Endodermal cell (in vitro differentiated cells): ENCODE measurements around the gene CASP5. TPM values are rescaled to one million over a fixed set of nuclear protein-coding genes. Genes with fewer than 3 reads are reported as not detected.
A peak's percentile ranks its signal among the peaks of the same experiment; 100 is the strongest.

Experiments
- DNase-seq: peaks from one replicate; pipeline ENCODE4 v3.0.0-alpha.2; 2017
- H3K27ac ChIP-seq: 2 replicates; pipeline ENCODE4 v1.5.1; 2013; ENCODE audit warnings: mild to moderate bottlenecking, low read depth, low read length, moderate library complexity
- H3K27me3 ChIP-seq: 2 replicates; pipeline ENCODE4 v1.6.1; 2013; ENCODE audit warnings: mild to moderate bottlenecking, low read length, moderate library complexity; ENCODE audit not compliant: insufficient read depth, control insufficient read depth, poor library complexity, severe bottlenecking
- H3K36me3 ChIP-seq: 2 replicates; pipeline ENCODE4 v1.7.0; 2013; ENCODE audit warnings: mild to moderate bottlenecking, low read length, moderate library complexity; ENCODE audit not compliant: control insufficient read depth, insufficient read depth
- H3K4me1 ChIP-seq: one replicate; pipeline ENCODE4 v1.7.0; 2013; ENCODE audit warnings: low read length; ENCODE audit not compliant: control insufficient read depth, insufficient read depth
- H3K4me3 ChIP-seq: 2 replicates; pipeline ENCODE4 v1.5.1; 2013; ENCODE audit warnings: mild to moderate bottlenecking, low read length, moderate library complexity
- H3K9ac ChIP-seq: 2 replicates; pipeline ENCODE4 v1.6.1; 2013; ENCODE audit warnings: mild to moderate bottlenecking, low read length, moderate library complexity; ENCODE audit not compliant: poor library complexity, severe bottlenecking; ENCODE audit errors: extremely low read depth
- H3K9me3 ChIP-seq: 2 replicates; pipeline ENCODE4 v1.6.1; 2013; ENCODE audit warnings: mild to moderate bottlenecking, low read length, moderate library complexity; ENCODE audit not compliant: control insufficient read depth
- H3K27ac Mint-ChIP-seq: 2 replicates; pipeline ENCODE4 v1.8.0; 2020; ENCODE audit warnings: mixed read lengths
- H3K27me3 Mint-ChIP-seq: 2 replicates; pipeline ENCODE4 v1.8.0; 2021; ENCODE audit warnings: mild to moderate bottlenecking, mixed read lengths; ENCODE audit not compliant: insufficient read depth
- H3K36me3 Mint-ChIP-seq: 2 replicates; pipeline ENCODE4 v1.8.0; 2020; ENCODE audit warnings: low read depth, mixed read lengths
- H3K4me1 Mint-ChIP-seq: 2 replicates; pipeline ENCODE4 v1.8.0; 2020; ENCODE audit warnings: mixed read lengths
- H3K4me3 Mint-ChIP-seq: 2 replicates; pipeline ENCODE4 v1.8.0; 2020; ENCODE audit warnings: mild to moderate bottlenecking, moderate library complexity, mixed read lengths
- H3K9me3 Mint-ChIP-seq: 2 replicates; pipeline ENCODE4 v1.8.0; 2020; ENCODE audit warnings: mild to moderate bottlenecking, mixed read lengths
- CTCF ChIP-seq: fragments of 200-600 bp; sonication (generic); conservative IDR thresholded peaks from 2 replicates; pipeline ENCODE4 v1.5.0; 2021; ENCODE audit warnings: antibody characterized with exemption, mild to moderate bottlenecking
- whole genome bisulfite sequencing, 2 experiments: methylation state at CpG; one replicate each; pipeline versions ENCODE4 v1.1.5 to v1.1.7; 2013; ENCODE audit warnings: missing lambda C conversion rate in 2 of 2, mixed read lengths in 1 of 2; ENCODE audit not compliant: insufficient coverage in 1 of 2, insufficient read length in 1 of 2; 5-methylcytosine and 5-hydroxymethylcytosine counted together
- total RNA-seq, 2 donors: library from RNA; stranded (reverse); fragmentation: NEBNext Ultra II Directional in 1 of 2; extraction: Animal tissue kit (Norgen Biotek cat#: 25700) in 1 of 2; gene quantifications; 2 replicates in 1 of 2; 3 replicates in 1 of 2; pipeline ENCODE4 v1.2.1, GENCODE V29; 2021

CASP5 gene
- total RNA-seq, 2 donors from 2014 or later, result not detected

DNA sequence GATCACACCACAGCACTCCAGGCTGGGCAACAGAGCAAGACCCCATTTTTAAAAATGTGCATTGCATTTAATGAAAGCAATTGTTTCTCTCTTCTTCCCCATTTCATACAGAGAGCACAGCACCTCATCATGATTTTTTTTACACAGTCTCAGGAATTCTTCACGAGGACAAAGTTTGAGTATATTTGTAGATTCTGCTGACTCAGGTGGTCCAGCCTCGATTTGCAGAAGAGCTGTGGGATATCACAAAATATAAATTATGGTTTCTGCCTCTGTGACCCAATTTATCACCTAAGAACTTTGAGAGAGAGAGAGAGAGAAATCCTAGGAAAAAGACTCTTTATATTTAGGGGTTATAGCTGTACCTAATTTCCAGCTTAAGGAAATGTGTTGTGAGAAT lies 19.8 kb downstream of the CASP5 start:
- Mint-ChIP-seq H3K36me3 (no peaks in the 10 kb centered on the region), H3K27me3 (no peaks in the 10 kb centered on the region), H3K4me3 (no peak overlapping the region), H3K27ac (no peak overlapping the region), H3K4me1 (no peaks in the 10 kb centered on the region), H3K9me3 (no peaks in the 10 kb centered on the region)
- no peak overlapping the region for H3K27ac ChIP-seq
- H3K9me3 ChIP-seq, result no peaks in the 10 kb centered on the region
- no peak for TF ChIP-seq CTCF
- H3K4me3 ChIP-seq, result no peak overlapping the region
- no peak for DNase-seq
- H3K36me3 ChIP-seq, result no peaks in the 10 kb centered on the region
- WGBS, 2 experiments, result 95% methylated on average over 2 of the region's 2 CpGs; no CpG with 5 or more reads in 1 of the 2 experiments
- no peak overlapping the region for H3K9ac ChIP-seq
- no peaks in the 10 kb centered on the region for H3K27me3 ChIP-seq
- H3K4me1 ChIP-seq, result peaks cover 6% of the 10 kb centered on the region

DNA sequence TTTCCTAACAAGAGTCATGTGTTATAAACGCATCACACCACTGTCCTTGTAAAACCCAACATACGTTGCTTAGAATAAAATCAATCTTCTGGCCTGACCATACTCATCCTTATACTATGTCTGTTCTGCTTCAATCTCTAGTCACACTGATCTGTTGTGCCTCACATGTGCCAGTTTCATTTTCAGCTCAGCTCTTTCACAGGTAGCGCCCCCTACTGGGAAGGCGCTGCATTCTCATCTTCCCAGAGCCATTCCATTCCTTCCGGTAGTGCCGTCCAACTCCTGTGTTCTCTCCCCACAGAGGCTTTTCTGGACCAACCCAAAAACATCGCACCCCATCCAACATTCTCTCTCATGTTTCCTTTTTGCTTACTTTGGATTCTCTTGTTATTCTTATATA lies 22.2 kb downstream of the CASP5 start:
- 88 to 92% methylated on average over 7 of the region's 7 CpGs for WGBS, 2 experiments
- no peak overlapping the region for H3K4me3 ChIP-seq
- Mint-ChIP-seq H3K4me3 (no peak overlapping the region), H3K4me1 (no peaks in the 10 kb centered on the region), H3K36me3 (no peaks in the 10 kb centered on the region), H3K9me3 (no peaks in the 10 kb centered on the region), H3K27me3 (no peaks in the 10 kb centered on the region), H3K27ac (no peak overlapping the region)
- no peaks in the 10 kb centered on the region for H3K9me3 ChIP-seq
- H3K27ac ChIP-seq, result no peak overlapping the region
- H3K9ac ChIP-seq, result no peak overlapping the region
- H3K27me3 ChIP-seq, result no peaks in the 10 kb centered on the region
- no peaks in the 10 kb centered on the region for H3K36me3 ChIP-seq
- H3K4me1 ChIP-seq, result peaks cover 5% of the 10 kb centered on the region
- peak; percentile 78 for DNase-seq
- TF ChIP-seq CTCF, result peak; percentile 87

- Mint-ChIP-seq H3K36me3 (no peaks in the 10 kb centered on the region), H3K9me3 (no peaks in the 10 kb centered on the region), H3K4me3 (no peak overlapping the region), H3K27ac (no peak overlapping the region), H3K27me3 (no peaks in the 10 kb centered on the region), H3K4me1 (no peaks in the 10 kb centered on the region)
- Histone ChIP-seq H3K27ac (no peak overlapping the region), H3K27me3 (no peaks in the 10 kb centered on the region), H3K9ac (no peak overlapping the region), H3K4me3 (no peak overlapping the region), H3K36me3 (no peaks in the 10 kb centered on the region), H3K4me1 (no peaks in the 10 kb centered on the region), H3K9me3 (no peaks in the 10 kb centered on the region)
- peak; percentile 53 for DNase-seq
- 95 to 97% methylated on average over 4 to 5 of the region's 5 CpGs for WGBS, 2 experiments
- TF ChIP-seq CTCF, result no peak
These were observed 22.8 kb downstream of the CASP5 start for GRCh38 chr11:105000167-105000566.
